GM19023 (cell line): Measurements from ENCODE around the gene NSUN7.
"Not testable (repeated sequence)": the region's sequence is repeated elsewhere in the genome, so short reads cannot be mapped to it uniquely, and the experiment has no call there.

Source experiments
- ATAC-seq: cut with Tn5 transposase; IDR thresholded peaks from one replicate; pipeline ENCODE4 v1.9.1; 2021; ENCODE audit warnings: mild to moderate bottlenecking, moderate library complexity; ENCODE audit not compliant: unreplicated experiment

The NSUN7 gene

GRCh38 chr4:40749717-40750460, at the start of gene NSUN7:
Gene NSUN7 (plus strand): TSS chr4:40749955. CDS start chr4:40750694, 739 bp downstream.
- ATAC-seq = peak; percentile 64

GRCh38 chr4:40702137-40702799, 47.5 kb upstream of the NSUN7 start:
- no peak for ATAC-seq

GRCh38 chr4:40702800-40703151, 47.0 kb upstream of the NSUN7 start:
- no peak for ATAC-seq

- ATAC-seq = no peak
Measured at GRCh38 chr4:40704073-40704472, 45.7 kb upstream of the NSUN7 start.

- ATAC-seq = no peak
Measured at GRCh38 chr4:40710484-40711254, 39.1 kb upstream of the NSUN7 start.

GRCh38 chr4:40713001-40713400, 36.8 kb upstream of the NSUN7 start:
- ATAC-seq = not testable (repeated sequence)

- no peak for ATAC-seq
Measured at GRCh38 chr4:40713798-40714197, 36.0 kb upstream of the NSUN7 start.

- ATAC-seq = no peak
Measured at GRCh38 chr4:40718586-40718985, 31.2 kb upstream of the NSUN7 start.

GRCh38 chr4:40719008-40719623, 30.6 kb upstream of the NSUN7 start:
- ATAC-seq = peak; percentile 67

- ATAC-seq = no peak
Measured at GRCh38 chr4:40720351-40720750, 29.4 kb upstream of the NSUN7 start.

- ATAC-seq = no peak
Measured at GRCh38 chr4:40720916-40721315, 28.8 kb upstream of the NSUN7 start.

GRCh38 chr4:40721730-40722171, 28.0 kb upstream of the NSUN7 start:
- ATAC-seq = no peak

GRCh38 chr4:40722576-40723161, 27.1 kb upstream of the NSUN7 start:
- ATAC-seq = no peak

- no peak for ATAC-seq
Measured at GRCh38 chr4:40723728-40724127, 26.0 kb upstream of the NSUN7 start.

GRCh38 chr4:40728333-40728732, 21.4 kb upstream of the NSUN7 start:
- no peak for ATAC-seq

- no peak for ATAC-seq
Measured at GRCh38 chr4:40729555-40729954, 20.2 kb upstream of the NSUN7 start.

- ATAC-seq = no peak
Measured at GRCh38 chr4:40730091-40730679, 19.6 kb upstream of the NSUN7 start.

- no peak for ATAC-seq
Measured at GRCh38 chr4:40731361-40731760, 18.4 kb upstream of the NSUN7 start.

GRCh38 chr4:40731792-40732245, 17.9 kb upstream of the NSUN7 start:
- no peak for ATAC-seq

GRCh38 chr4:40733752-40734151, 16.0 kb upstream of the NSUN7 start:
- ATAC-seq = no peak
